Colonic mucosa (tissue), 4 donors: ENCODE measurements around the gene OLIG3. TPM values are rescaled to one million over a fixed set of nuclear protein-coding genes. Genes with fewer than 3 reads are reported as not detected.

Experiments used
- DNase-seq: peaks from one replicate; pipeline ENCODE4 v3.0.0-alpha.2; 2020
- H3K27ac ChIP-seq: fragments of 200-600 bp; one replicate; pipeline ENCODE4 v1.8.0; 2021
- H3K27me3 ChIP-seq: fragments of 200-600 bp; one replicate; pipeline ENCODE4 v1.8.0; 2021
- H3K36me3 ChIP-seq: fragments of 200-600 bp; one replicate; pipeline ENCODE4 v1.8.0; 2021
- H3K4me1 ChIP-seq: fragments of 200-600 bp; one replicate; pipeline ENCODE4 v1.8.0; 2021; ENCODE audit warnings: mild to moderate bottlenecking
- H3K4me3 ChIP-seq: fragments of 200-600 bp; one replicate; pipeline ENCODE4 v1.8.0; 2021
- H3K9ac ChIP-seq, 2 donors: one replicate each; pipeline ENCODE4 v1.7.0; 2013; ENCODE audit warnings: control low read depth in 2 of 2, low read depth in 2 of 2, low read length in 2 of 2
- H3K9me3 ChIP-seq: fragments of 200-600 bp; one replicate; pipeline ENCODE4 v1.8.0; 2021
- CTCF ChIP-seq: fragments of 200-600 bp; IDR thresholded peaks from one replicate; pipeline ENCODE4 v1.8.0; 2022; ENCODE audit warnings: antibody characterized with exemption, mild to moderate bottlenecking
- intact Hi-C: fragments of 100-400 bp; cut with DNase I; formaldehyde crosslinking; loops from one replicate; pipeline ENCODE4 v1.14.1; 2022
- total RNA-seq, 2 donors: library from RNA; stranded (reverse); fragmentation: NEBNext Ultra II Directional in 1 of 2; extraction: Animal tissue kit (Norgen Biotek cat#: 25700) in 1 of 2; gene quantifications; one replicate each; pipeline ENCODE4 v1.2.1, GENCODE V29; 2021
- donor health status: healthy.
- donor health status: DM: no; HTN: no; CAD: no.
- donor health status: DM: no; HTN: no; CAD: no.

OLIG3 gene
- total RNA-seq, 2 donors from 2014 or later, result not detected

- Histone ChIP-seq H3K4me1 (no peaks in the 10 kb centered on the region), H3K36me3 (no peaks in the 10 kb centered on the region), H3K9ac (no peak overlapping the region), H3K9me3 (no peaks in the 10 kb centered on the region), H3K4me3 (no peak overlapping the region), H3K27me3 (peaks cover 98% of the 10 kb centered on the region), H3K27ac (no peak overlapping the region)
- intact Hi-C loops, result no loop called here
- no peak for DNase-seq
- TF ChIP-seq CTCF, result no peak
These were observed 3.2 kb downstream of the OLIG3 start for GRCh38 chr6:137490961-137491360.

GRCh38 chr6:137490006-137490905, 3.9 kb downstream of the OLIG3 start:
- no peak overlapping the region for H3K9ac ChIP-seq
- no peaks in the 10 kb centered on the region for H3K36me3 ChIP-seq
- intact Hi-C loops, result no loop called here
- H3K27ac ChIP-seq, result no peak overlapping the region
- no peaks in the 10 kb centered on the region for H3K4me1 ChIP-seq
- no peak overlapping the region for H3K4me3 ChIP-seq
- H3K9me3 ChIP-seq, result no peaks in the 10 kb centered on the region
- no peak for DNase-seq
- TF ChIP-seq CTCF, result no peak
- peaks cover 98% of the 10 kb centered on the region for H3K27me3 ChIP-seq

- no peak for TF ChIP-seq CTCF
- intact Hi-C loops, result no loop called here
- Histone ChIP-seq H3K4me1 (no peaks in the 10 kb centered on the region), H3K9me3 (no peaks in the 10 kb centered on the region), H3K27me3 (peaks cover 96% of the 10 kb centered on the region), H3K9ac (no peak overlapping the region), H3K4me3 (no peak overlapping the region), H3K27ac (no peak overlapping the region), H3K36me3 (no peaks in the 10 kb centered on the region)
- no peak for DNase-seq
These were observed 4.9 kb downstream of the OLIG3 start for GRCh38 chr6:137489046-137490005.

- DNase-seq, result no peak
- intact Hi-C loops, result no loop called here
- no peak for TF ChIP-seq CTCF
- Histone ChIP-seq H3K4me3 (no peak overlapping the region), H3K9ac (no peak overlapping the region), H3K4me1 (no peaks in the 10 kb centered on the region), H3K27me3 (peaks cover 87% of the 10 kb centered on the region), H3K27ac (no peak overlapping the region), H3K9me3 (no peaks in the 10 kb centered on the region), H3K36me3 (no peaks in the 10 kb centered on the region)
These were observed 5.8 kb downstream of the OLIG3 start for GRCh38 chr6:137488150-137489045.

GRCh38 chr6:137487869-137488149, 6.4 kb downstream of the OLIG3 start:
- intact Hi-C loops, result no loop called here
- Histone ChIP-seq H3K4me1 (no peaks in the 10 kb centered on the region), H3K27me3 (peaks cover 81% of the 10 kb centered on the region), H3K36me3 (no peaks in the 10 kb centered on the region), H3K9me3 (no peaks in the 10 kb centered on the region), H3K4me3 (no peak overlapping the region), H3K27ac (no peak overlapping the region), H3K9ac (no peak overlapping the region)
- DNase-seq, result no peak
- TF ChIP-seq CTCF, result no peak
